CD4-positive, alpha-beta T cell treated with Interleukin-17A for 4 hours (primary cell): Measurements from ENCODE around the gene DLG2.
"Not testable (repeated sequence)": the region's sequence is repeated elsewhere in the genome, so short reads cannot be mapped to it uniquely, and the experiment has no call there.

Experiments used
- DNase-seq: peaks from one replicate; pipeline ENCODE4 v3.0.0-alpha.2; 2020; ENCODE audit warnings: mixed read lengths

Gene DLG2

GRCh38 chr11:85307366-85307765, 319.8 kb downstream of the DLG2 start:
- no peak for DNase-seq

DNA sequence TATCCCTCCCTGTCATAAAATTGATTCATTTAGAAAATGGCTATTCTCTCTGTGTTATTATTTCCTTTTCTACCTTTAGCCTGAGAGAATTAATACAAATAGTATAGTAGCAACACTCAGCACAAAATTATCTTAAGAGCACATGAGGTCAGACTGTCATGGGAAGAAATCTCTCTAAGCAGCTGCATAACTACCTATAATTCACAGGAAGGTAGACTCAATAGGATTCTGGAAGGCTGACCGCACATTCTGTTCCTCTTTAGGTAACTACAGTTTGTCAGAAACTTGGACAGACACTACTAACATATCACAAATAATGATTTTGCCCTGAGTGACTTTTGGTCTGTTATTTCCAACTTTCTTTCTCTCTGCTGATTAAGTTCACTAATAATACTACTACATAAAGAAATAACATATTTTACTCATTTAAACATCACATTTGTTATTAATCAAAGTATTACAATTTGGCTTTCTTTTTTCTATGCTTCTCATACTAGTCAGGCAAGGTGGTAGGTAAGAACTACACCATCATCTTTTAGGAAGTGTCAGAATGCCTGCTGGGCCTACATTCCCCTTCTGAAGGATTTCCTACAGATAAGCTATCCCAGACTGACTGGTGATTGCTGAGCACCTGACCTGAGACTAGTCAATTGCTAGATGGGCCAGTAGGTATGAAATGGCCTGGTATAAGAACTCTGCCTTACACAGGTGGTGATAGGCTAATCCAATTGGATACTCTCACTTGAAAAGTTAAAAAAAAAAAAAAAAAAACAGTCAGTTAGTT, 325.1 kb downstream of the DLG2 start:
- DNase-seq, result no peak

- no peak for DNase-seq
Observed at GRCh38 chr11:85299258-85299942, 327.7 kb downstream of the DLG2 start.

GRCh38 chr11:85295694-85296271, 331.4 kb downstream of the DLG2 start:
- DNase-seq, result no peak

DNA sequence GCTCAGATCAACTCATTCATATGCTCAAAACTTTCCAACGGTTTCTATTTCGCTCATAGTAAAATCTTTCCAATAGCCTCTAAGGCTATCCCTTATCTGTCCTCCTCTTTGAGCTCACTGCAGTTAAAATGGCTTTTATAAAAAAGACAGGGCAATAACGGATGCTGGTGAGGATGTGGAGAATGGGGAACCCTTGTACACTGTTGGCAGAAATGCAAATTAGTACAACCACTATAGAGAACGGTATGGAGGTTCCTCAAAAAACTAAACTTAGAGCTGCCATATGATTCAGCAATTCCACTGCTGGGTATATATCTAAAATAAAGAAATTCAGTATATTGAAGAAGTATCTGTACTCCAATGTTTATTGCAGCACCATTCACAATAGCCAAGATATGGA, 345.6 kb downstream of the DLG2 start:
- no peak for DNase-seq

DNA sequence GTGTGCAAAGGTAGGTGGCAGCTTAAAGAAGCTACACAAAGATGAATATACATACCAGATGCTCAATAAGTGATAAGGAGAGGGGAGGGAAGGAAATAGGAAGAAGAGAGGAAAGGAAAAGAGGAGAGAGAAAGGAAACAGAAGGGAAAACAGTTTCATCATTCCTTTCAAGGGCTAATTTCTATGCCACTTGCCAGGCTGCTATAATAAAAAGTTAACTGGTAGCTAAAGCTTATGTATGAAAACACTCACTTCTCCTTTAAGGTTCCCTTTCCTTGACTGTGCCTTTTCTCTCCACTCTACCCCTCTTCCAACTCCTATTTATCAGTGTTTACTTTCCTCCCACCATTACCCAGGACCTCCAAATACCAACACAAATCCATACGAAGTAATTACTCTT, 347.9 kb downstream of the DLG2 start:
- DNase-seq, result no peak

GRCh38 chr11:85277693-85278092, 349.5 kb downstream of the DLG2 start:
- DNase-seq, result no peak

GRCh38 chr11:85276332-85276731, 350.8 kb downstream of the DLG2 start:
- no peak for DNase-seq

DNA sequence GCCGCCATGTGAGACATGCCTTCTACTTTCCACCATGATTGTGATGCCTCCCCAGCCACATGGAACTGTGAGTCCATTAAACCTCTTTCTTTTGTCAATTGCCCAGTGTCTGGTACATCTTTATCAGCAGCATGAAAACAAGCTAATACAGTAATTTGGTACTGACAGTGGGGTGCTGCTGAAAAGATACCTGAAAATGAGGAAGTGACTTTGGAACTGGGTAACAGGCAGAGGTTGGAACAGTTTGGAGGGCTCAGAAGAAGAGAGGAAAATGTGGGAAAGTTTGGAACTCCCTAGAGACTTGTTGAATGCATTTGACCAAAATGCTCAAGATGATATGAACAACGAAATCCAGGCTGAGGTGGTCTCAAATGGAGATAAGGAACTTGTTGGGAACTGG, 356.8 kb downstream of the DLG2 start:
- DNase-seq, result not testable (repeated sequence)

- DNase-seq, result no peak
Observed at GRCh38 chr11:85269109-85269508, 358.0 kb downstream of the DLG2 start.

DNA sequence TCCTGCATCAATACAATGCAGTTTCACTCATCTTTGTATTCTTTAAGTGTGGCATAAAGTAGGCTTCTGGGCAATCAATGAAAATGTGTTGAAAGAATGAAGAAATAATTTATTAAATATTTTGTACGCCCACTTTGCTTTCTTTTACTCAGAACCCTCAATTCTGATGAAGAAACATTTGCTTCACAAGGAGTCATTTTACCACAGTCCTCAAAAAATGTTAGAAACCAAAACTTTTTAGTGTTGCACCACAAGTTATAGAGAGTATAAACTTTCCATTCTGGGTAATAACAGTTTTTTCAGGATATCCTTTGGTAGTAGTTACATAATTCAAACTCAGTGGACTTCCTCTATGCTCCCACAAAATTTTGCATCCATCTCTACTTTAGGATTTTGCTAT, 360.5 kb downstream of the DLG2 start:
- no peak for DNase-seq

- DNase-seq, result no peak
Observed at GRCh38 chr11:85263328-85263727, 363.8 kb downstream of the DLG2 start.

DNA sequence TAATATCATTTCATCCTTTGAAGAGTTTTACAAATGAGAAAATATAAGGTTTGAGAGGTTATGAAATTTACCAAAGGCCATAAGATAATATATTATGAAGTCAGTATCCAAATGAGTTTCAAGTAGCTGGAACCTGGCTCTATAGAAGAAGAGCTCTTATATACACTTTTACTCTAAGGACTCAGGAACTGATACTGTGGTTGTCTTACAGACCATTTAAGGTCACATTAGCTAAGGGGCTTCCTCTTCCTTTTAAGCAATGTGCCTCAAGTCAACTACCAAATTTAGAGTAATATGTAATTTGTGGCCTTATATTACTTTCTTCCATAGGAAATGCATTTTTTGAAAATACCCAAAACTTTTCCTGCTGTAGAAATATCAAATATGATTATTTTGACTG, 369.3 kb downstream of the DLG2 start:
- DNase-seq, result no peak

DNA sequence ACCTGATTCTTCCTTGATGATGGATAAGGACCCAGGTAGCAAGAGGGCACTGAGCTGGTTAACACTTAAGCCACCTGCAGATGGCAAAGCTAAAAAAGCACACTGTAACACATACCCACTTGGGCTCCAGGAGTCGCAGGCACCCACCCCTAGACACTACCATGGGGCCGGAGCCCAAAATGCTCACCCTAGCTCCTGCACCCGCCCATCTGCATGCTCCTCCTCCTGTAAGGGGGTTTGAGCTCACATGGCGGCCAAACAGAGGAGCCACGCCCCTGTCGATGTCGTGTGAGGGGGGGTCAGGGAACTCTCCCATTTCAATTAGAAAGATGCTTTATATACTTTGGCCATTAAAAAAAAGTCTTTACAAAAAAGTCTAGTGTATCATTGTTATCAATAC, 370.7 kb downstream of the DLG2 start:
- no peak for DNase-seq

- DNase-seq, result no peak
Observed at GRCh38 chr11:85249482-85249881, 377.7 kb downstream of the DLG2 start.

GRCh38 chr11:85247797-85248196, 379.3 kb downstream of the DLG2 start:
- DNase-seq, result no peak

- no peak for DNase-seq
Observed at GRCh38 chr11:85238906-85239305, 388.2 kb downstream of the DLG2 start.

DNA sequence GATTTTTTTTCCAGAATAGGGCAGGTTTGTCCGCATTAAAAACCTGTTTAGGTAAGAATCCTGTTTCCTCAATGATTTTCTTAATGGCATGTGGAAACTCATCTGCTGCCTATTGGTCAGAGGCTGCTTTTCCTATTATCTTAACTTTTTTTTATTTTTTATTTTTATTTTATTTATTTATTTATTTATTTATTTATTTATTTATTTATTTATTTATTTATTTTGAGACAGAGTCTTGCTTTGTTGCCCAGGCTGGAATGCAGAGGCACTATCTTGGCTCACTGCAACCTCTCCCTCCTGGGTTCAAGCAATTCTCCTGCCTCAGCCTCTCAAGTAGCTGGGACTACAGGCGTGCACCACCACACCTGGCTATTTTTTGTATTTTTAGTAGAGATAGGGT, 389.1 kb downstream of the DLG2 start:
- not testable (repeated sequence) for DNase-seq

DNA sequence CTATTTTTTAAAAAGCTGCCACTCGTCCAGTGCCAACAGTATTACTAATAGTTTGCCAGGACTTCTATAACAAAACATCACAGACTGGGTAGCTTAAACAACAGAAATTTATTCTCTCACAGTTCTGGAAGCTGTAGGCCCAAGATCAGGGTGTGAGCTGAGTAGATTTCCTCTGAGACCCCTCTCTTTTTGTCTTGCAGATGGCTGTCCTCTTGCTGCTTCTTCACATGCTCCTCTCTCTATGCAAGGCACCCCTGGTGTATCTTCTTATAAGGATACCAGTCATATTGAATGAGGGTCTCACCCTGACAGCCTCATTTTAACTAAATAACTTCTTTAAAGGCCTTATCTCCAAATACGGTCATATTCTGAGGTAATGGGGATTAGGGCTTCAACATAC, 390.9 kb downstream of the DLG2 start:
- no peak for DNase-seq

DNA sequence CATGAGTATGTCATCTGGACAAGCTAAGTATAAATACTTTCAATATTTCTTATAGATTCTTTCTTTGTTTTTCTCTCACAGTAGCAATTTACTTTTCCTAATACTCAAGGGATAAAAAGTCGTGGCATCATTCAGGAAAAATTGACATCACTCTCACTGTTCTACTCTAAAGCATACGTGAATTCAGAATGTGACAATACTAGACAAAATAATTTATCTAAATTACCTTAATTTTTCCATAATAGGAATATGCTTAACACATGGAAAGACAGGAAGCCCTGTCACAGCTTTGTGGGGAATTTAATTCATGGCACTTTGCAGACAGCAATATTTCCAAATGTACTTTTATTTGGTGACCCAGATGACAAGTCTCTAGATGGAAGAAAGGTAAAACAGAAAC, 394.6 kb downstream of the DLG2 start:
- DNase-seq, result no peak

DNA sequence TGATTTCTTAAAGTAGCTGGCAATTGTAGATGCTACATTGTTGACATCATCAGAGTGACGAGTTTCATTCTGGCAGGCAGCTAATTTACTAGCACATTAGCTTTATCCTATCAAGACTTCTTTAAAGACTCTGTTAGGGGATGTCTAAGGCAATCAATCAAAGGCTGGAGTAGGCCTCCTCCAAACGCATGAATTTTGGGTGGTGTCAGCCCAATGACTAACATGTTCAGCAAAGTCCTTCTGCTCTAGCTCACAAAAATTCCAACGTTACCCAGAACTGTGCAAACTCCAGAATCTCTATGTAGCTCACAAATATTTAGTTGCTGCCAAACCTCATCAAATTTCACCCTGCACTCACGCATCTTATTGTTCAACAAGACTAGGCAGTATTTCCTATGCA, 395.6 kb downstream of the DLG2 start:
- no peak for DNase-seq

DNA sequence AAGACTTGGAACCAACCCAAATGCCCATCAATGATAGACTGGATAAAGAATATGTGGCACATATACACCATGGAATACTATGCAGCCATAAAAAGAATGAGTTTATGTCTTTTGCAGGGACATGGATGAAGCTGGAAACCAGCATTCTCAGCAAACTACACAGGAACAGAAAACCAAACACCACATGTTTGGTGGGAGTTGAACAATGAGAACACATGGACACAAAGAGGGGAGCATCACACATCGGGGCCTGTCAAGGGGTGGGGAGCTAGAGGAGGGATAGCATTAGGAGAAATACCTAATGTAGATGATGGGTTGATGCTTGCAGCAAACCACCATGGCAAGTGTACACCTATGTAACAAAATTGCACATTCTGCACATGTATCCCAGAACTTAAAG, 397.4 kb downstream of the DLG2 start:
- DNase-seq, result not testable (repeated sequence)

- no peak for DNase-seq
Observed at GRCh38 chr11:85196968-85197367, 430.2 kb downstream of the DLG2 start.

- no peak for DNase-seq
Observed at GRCh38 chr11:85195934-85196333, 431.2 kb downstream of the DLG2 start.
